GM12865 (cell line): ENCODE results near the gene ZNF511.
A peak's percentile ranks its signal among the peaks of the same experiment; 100 is the strongest.

Experiments
- DNase-seq: peaks from one replicate; pipeline ENCODE4 v3.0.0; 2010; ENCODE audit warnings: low read depth
- H3K4me3 ChIP-seq: 2 replicates; pipeline ENCODE4 v1.5.1; 2011; ENCODE audit warnings: mild to moderate bottlenecking, low read depth, low read length, control low read depth
- CTCF ChIP-seq: IDR thresholded peaks from 2 replicates; pipeline ENCODE4 v1.5.1; 2011; ENCODE audit warnings: low read length, control low read depth, low read depth, inconsistent platforms; ENCODE audit not compliant: insufficient read depth; ENCODE audit errors: missing control alignments

ZNF511 gene

GRCh38 chr10:133359554-133359971 is 50.8 kb downstream of the ZNF511 start:
- H3K4me3 ChIP-seq: no peak overlapping the region
- no peak for TF ChIP-seq CTCF
- DNase-seq: no peak

GRCh38 chr10:133359972-133360610 is 51.4 kb downstream of the ZNF511 start:
- TF ChIP-seq CTCF: no peak
- DNase-seq: no peak
- no peak overlapping the region for H3K4me3 ChIP-seq

- no peak overlapping the region for H3K4me3 ChIP-seq
These were observed 52.5 kb downstream of the ZNF511 start for GRCh38 chr10:133361227-133361626.

GRCh38 chr10:133361773-133362441 is 53.2 kb downstream of the ZNF511 start:
- TF ChIP-seq CTCF: no peak
- no peak overlapping the region for H3K4me3 ChIP-seq
- DNase-seq: peak; percentile 34

More at GRCh38 chr10:133361227-133361626, 52.5 kb downstream of the ZNF511 start:
- DNase-seq: no peak
- no peak for TF ChIP-seq CTCF
